H4 (cell line): ENCODE data around the gene MAP2K5. TPM values are rescaled to one million over a fixed set of nuclear protein-coding genes. Genes with fewer than 3 reads are reported as not detected.

Experiments
- DNase-seq: peaks from one replicate; pipeline ENCODE4 v3.0.0-alpha.2; 2015; ENCODE audit warnings: low spot score
- total RNA-seq: library from RNA; depleted of rRNA; stranded (reverse); fragments of >200 nt; shearing (Covaris generic); gene quantifications from 2 replicates; pipeline ENCODE4 v1.2.3, GENCODE V29; 2014

MAP2K5 gene
- total RNA-seq, 1 experiment from 2014 or later, result 6.6 TPM

DNA sequence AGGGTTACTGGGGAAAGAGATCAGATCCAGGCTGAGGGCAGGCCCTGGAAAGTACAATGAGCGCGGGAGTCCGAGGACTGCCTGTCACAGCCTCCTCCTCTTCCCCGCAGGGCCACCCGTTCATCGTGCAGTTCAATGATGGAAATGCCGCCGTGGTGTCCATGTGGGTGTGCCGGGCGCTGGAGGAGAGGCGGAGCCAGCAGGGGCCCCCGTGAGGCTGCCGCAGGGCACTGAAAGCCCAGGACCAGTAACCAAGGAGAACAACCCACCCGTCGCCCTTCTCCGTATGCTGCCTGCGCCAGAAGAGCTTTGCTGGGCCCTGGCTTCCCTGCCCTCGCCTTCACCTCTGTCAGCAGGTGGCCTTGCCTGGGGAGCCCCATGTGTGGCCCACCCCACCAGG, 264.0 kb downstream of the MAP2K5 start:
- DNase-seq, result no peak

GRCh38 chr15:67807141-67807540, 264.6 kb downstream of the MAP2K5 start:
- no peak for DNase-seq

DNA sequence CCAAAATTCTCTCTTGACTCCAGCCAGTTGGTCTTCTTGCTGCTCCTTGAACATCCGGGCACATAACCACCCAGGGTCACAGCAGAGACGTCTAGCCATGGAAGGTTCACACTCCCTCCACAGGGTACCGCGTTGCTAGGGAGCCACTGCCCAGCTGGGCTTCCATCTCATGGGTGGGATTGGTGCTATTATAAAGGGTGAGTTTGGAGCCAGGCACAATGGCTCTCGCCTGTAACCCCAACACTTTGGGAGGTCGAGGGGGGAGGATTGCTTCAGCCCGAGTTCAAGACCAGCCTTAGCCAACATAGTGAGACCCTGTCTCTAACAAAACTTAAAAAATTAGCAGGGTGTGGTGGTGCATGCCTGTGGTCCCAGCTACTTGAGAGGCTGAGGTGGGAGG, 265.3 kb downstream of the MAP2K5 start:
- no peak for DNase-seq

GRCh38 chr15:67808821-67809220, 266.3 kb downstream of the MAP2K5 start:
- no peak for DNase-seq

DNA sequence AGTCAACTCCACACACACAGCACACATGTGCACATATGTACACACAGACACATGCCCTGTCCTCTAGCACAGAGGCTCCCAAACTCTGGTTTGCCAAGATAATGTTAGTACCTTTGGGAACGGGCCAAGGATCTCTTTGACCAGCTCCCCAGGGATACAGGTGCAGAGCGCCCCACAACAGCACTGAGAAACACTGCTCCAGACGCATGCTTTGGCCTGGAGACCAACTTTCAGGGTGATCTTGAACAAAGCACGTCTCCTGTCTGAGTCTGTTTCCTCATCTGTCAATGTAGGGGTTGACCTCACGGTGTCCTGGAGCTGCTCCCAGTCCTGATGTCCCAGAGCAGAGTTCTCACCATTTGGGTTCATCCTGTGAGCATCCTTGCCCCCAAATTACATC, 266.9 kb downstream of the MAP2K5 start:
- no peak for DNase-seq

GRCh38 chr15:67809866-67810265, 267.4 kb downstream of the MAP2K5 start:
- DNase-seq, result no peak

- DNase-seq, result no peak
Measured at GRCh38 chr15:67812241-67812644, 269.7 kb downstream of the MAP2K5 start.

- no peak for DNase-seq
Measured at GRCh38 chr15:67813104-67813634, 270.7 kb downstream of the MAP2K5 start.

DNA sequence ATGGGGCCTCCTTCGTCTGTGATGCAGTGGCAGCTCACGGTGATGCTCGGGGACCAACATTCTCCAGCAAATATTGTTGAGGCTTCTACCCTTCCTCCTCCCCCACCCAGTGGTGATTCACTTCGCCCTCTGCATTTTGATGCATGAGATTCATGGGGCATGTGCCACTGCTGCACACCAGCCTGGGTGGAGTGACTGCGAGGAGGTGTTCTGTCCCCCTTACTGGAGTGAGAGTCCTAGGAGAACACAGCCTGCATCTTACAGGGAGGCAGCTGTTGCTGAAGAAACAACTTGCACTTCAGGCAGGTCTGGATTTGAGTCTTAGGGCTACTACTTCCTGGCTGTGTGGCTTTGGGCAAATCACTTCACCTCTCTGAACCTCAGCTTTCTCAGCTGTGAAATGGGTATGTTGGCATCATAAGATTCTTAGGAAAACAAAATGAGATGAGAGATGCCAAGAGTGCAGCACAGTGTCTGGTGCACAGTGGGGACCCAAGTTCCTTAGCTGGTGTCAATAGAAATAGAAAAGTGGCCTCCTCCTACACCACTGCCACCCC, 272.6 kb downstream of the MAP2K5 start:
- DNase-seq, result no peak

DNA sequence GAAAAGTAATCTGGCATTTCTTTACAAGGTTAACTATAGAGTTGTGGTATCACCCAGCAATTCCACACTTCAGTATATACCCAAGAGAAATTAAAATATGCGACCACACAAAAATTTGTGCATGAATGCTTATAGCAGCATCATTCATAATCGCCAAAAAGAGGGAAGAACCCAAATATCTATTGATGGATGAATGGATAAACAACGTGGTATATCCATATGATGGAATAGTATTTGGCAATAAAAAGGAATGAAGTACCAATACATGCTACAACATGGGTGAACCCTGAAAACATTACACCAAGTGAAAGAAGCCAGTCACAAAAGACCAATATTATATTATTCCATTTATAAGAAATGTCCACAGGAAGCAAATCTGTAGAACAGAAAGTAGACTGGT, 274.2 kb downstream of the MAP2K5 start:
- DNase-seq, result no peak

DNA sequence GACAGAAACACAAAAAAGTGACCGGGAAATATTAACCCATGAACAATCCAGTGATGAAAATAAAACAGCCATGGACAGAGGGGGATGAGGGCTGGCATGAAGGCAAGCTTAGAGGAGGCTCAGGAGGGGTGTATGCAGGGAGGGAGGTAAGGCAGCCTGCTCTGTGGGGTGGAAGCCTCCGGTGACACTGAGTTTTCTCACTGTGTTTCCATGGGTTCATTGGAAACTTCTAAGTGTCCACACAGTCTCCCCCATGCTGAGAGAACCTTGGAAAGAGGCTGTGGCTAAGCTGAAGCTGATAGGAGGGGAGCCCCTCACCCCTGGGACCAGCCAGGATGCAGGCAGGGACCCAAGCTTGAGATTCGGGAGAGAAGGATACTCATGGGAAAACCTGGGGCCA, 276.0 kb downstream of the MAP2K5 start:
- DNase-seq, result no peak

DNA sequence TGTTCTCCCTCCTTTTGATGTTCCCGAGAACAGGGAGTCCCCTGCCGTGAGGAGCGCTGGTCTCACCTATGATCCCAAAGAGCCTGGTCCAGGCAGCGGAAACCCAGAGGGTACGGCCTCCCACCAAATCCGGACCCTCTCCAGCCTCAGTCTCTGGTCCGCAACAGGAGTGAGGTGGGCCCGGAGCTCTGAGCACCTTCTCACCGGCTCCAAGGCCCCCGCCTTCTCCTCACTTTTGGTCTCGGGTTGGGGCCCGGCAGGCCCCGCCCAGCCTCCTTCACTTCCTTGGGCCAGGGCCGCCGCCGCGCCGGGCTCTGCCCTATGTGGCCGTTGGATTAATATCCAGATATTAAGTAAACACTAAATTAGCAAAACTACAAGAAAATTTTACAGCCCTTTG, 277.1 kb downstream of the MAP2K5 start:
- DNase-seq, result no peak

GRCh38 chr15:67820122-67820991, 277.9 kb downstream of the MAP2K5 start:
- no peak for DNase-seq

GRCh38 chr15:67820992-67821783, 278.7 kb downstream of the MAP2K5 start:
- DNase-seq, result no peak

DNA sequence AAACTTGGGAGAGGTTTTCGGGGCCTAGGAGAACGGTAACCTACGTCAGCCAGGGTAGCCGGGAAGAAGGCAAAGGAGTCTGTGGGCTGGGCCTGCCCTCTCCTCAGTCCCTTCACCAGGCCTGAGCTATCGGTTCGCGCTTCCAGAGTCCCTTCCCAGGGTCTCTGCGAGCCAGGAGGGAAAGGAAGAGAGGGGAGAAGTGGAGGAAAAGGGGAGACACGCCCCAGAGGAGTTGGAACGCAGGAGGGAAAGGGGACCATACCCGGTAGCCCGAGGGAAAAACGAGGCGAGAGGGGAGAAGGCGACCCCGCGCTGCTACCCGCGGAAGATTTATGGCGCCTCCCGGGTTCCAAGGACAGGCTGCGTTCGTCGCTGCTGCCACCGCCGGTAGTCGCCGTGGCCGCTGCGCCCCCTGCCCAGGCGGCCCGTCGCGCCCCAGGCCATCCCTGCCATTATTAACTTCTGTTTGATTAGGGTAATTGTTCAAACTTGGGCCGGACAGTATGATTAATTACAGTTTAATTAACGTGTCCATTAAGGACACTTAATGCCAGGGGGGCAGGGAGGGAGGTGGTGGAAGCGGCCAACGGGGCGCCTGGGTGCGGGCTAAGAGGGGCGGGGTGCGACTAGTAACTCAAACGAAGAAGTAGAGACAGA, 279.4 kb downstream of the MAP2K5 start:
- DNase-seq, result no peak

- DNase-seq, result no peak
Measured at GRCh38 chr15:67822537-67823313, 280.2 kb downstream of the MAP2K5 start.

DNA sequence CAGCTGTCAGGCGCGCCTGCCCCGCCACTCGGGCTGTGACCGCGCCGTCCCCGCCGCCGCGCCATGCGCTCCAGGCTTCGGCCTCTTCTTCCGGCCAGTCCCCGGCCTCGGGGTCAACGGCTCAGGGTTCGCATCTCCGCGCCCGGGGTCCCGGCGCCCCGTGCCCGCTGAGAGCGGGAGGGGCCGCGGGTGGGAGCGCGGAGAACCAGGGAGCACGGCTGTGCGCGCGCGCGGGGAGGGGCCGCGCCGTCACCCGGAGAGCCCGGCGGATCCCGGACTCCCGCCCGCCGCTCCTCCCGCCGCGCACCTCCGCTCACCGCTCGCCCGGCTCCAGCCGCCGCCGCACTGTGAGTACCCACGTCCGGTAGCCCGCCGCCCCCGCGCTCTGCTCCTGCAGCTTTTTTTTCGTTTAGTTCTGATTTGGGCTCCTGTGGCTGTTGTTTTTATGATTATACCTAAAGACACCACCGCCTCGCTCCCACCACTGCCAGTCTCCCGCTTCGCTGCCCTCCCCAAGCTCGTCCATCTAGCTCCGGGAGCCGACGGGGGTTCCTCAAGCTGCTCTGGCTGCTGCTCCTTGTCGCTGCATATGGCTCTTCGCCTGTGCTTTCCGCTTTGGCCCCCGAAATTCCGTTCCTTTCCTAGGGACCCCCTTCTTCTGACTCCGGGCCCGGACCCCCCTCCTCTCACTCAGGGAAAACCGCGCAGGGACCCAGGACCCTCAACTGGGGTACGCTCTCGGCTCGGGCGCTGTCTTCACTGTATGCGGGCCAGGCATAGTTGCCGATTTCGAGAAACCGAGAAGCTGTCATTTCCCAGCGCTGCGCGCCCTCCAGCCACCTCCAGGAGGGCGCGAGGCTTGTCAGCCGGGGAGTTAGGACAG, 281.1 kb downstream of the MAP2K5 start:
- no peak for DNase-seq

DNA sequence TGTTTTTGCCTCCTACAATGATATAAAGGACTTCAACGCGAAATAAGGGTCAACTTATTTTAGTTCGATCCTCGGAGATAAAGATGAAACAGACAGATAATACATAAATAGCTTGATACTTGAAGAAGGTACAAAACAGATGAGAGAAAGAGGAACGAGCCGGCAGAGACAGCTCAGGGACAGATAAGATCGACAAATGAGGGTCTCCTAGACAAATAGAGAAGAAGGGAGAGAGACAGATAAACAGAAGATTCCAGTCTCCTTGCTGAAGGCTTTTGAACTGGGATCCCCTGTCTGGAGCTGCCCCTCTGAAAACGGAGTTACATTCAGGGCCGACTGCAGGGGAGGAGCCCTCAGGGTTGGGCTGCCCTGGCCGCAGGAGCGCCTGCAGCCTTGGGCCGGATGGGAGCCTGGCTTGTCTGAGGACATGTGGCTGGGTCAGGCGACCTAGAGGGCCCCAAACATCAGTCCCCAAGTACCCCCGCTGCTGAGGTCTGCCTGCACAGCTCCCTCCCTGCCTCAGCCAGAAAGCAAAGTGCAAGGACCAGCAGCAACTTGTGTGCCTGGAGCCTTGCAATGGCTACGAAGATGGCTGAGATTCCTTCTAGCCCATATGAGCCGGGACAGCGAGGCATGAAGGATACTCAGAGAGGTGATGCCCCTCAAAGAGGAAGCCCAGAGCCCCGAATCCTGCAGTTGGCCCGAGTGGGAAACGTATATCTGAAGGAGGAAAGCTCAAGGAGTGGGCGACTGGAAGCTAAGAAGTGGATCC, 281.9 kb downstream of the MAP2K5 start:
- DNase-seq, result no peak
